ENCODE data around the gene TPTE. TPM values are rescaled to one million over a fixed set of nuclear protein-coding genes. Genes with fewer than 3 reads are reported as not detected.
"Not testable (repeated sequence)": the region's sequence is repeated elsewhere in the genome, so short reads cannot be mapped to it uniquely, and the experiment has no call there.

Gene TPTE
- total RNA-seq, 1 donor from 2014 or later: not detected

GRCh38 chr21:10574531-10575310 lies 53.3 kb downstream of the TPTE start:
- not testable (repeated sequence) for H3K9ac ChIP-seq (ENCODE audit: low read length); H3K4me3 Mint-ChIP-seq (ENCODE audit: unreplicated experiment); H3K4me3 ChIP-seq (ENCODE audit: insufficient read depth, low read depth, low read length); H3K36me3 ChIP-seq (ENCODE audit: insufficient read depth, low read length); H3K27ac Mint-ChIP-seq (ENCODE audit: unreplicated experiment); FAIRE-seq; H3K4me1 Mint-ChIP-seq (ENCODE audit: low read depth, unreplicated experiment); H3K79me2 ChIP-seq (ENCODE audit: insufficient read depth, low read length); H3K27ac ChIP-seq (ENCODE audit: low read depth, low read length); H3K4me2 ChIP-seq (ENCODE audit: low read length); H2AFZ ChIP-seq (ENCODE audit: low read depth, low read length); H3K27me3 ChIP-seq (ENCODE audit: insufficient read depth, low read length); H4K20me1 ChIP-seq (ENCODE audit: insufficient read depth, low read length); H3K27me3 Mint-ChIP-seq (ENCODE audit: low read depth, unreplicated experiment); H3K36me3 Mint-ChIP-seq (ENCODE audit: low read depth, unreplicated experiment); H3K4me1 ChIP-seq (ENCODE audit: insufficient read depth, low read length); DNase-seq (ENCODE audit: low read depth)
- H3K9me3 Mint-ChIP-seq (ENCODE audit: unreplicated experiment): peaks cover 13% of the 10 kb centered on the region
- H3K9me3 ChIP-seq (ENCODE audit: insufficient read depth, low read depth, low read length): peaks cover 25% of the 10 kb centered on the region

GRCh38 chr21:10575311-10575667 lies 53.9 kb downstream of the TPTE start:
- FAIRE-seq: no peak
- Histone ChIP-seq H3K36me3 (ENCODE audit: insufficient read depth, low read length) (no peaks in the 10 kb centered on the region), H3K4me3 (ENCODE audit: insufficient read depth, low read depth, low read length) (no peak overlapping the region), H3K4me1 (ENCODE audit: insufficient read depth, low read length) (no peaks in the 10 kb centered on the region), H3K9ac (ENCODE audit: low read length) (no peak overlapping the region), H3K27me3 (ENCODE audit: insufficient read depth, low read length) (no peaks in the 10 kb centered on the region), H3K4me2 (ENCODE audit: low read length) (no peak overlapping the region), H3K27ac (ENCODE audit: low read depth, low read length) (no peak overlapping the region), H4K20me1 (ENCODE audit: insufficient read depth, low read length) (no peaks in the 10 kb centered on the region), H2AFZ (ENCODE audit: low read depth, low read length) (no peak overlapping the region), H3K9me3 (ENCODE audit: insufficient read depth, low read depth, low read length) (peaks cover 25% of the 10 kb centered on the region), H3K79me2 (ENCODE audit: insufficient read depth, low read length) (no peaks in the 10 kb centered on the region)
- H3K27ac Mint-ChIP-seq (ENCODE audit: unreplicated experiment): no peak overlapping the region
- H3K36me3 Mint-ChIP-seq (ENCODE audit: low read depth, unreplicated experiment): no peaks in the 10 kb centered on the region
- no peaks in the 10 kb centered on the region for H3K4me1 Mint-ChIP-seq (ENCODE audit: low read depth, unreplicated experiment)
- H3K9me3 Mint-ChIP-seq (ENCODE audit: unreplicated experiment): peaks cover 13% of the 10 kb centered on the region
- no peaks in the 10 kb centered on the region for H3K27me3 Mint-ChIP-seq (ENCODE audit: low read depth, unreplicated experiment)
- no peak overlapping the region for H3K4me3 Mint-ChIP-seq (ENCODE audit: unreplicated experiment)
- TF ChIP-seq CTCF (IDR thresholded peaks at IDR 0.05; ENCODE audit: insufficient read depth, low read depth, low read length) (no peak), EZH2 (IDR thresholded peaks at IDR 0.05; ENCODE audit: insufficient read depth, low read length) (no peak)
- DNase-seq (ENCODE audit: low read depth): no peak

- not testable (repeated sequence) for H3K4me2 ChIP-seq (ENCODE audit: low read length); H3K27me3 Mint-ChIP-seq (ENCODE audit: low read depth, unreplicated experiment); H4K20me1 ChIP-seq (ENCODE audit: insufficient read depth, low read length); H3K27me3 ChIP-seq (ENCODE audit: insufficient read depth, low read length); FAIRE-seq; H2AFZ ChIP-seq (ENCODE audit: low read depth, low read length); H3K36me3 ChIP-seq (ENCODE audit: insufficient read depth, low read length); H3K4me3 Mint-ChIP-seq (ENCODE audit: unreplicated experiment); H3K4me3 ChIP-seq (ENCODE audit: insufficient read depth, low read depth, low read length); H3K4me1 Mint-ChIP-seq (ENCODE audit: low read depth, unreplicated experiment); H3K27ac ChIP-seq (ENCODE audit: low read depth, low read length); H3K27ac Mint-ChIP-seq (ENCODE audit: unreplicated experiment); DNase-seq (ENCODE audit: low read depth); H3K9ac ChIP-seq (ENCODE audit: low read length); H3K79me2 ChIP-seq (ENCODE audit: insufficient read depth, low read length); H3K36me3 Mint-ChIP-seq (ENCODE audit: low read depth, unreplicated experiment); H3K4me1 ChIP-seq (ENCODE audit: insufficient read depth, low read length)
- H3K9me3 ChIP-seq (ENCODE audit: insufficient read depth, low read depth, low read length): peaks cover 18% of the 10 kb centered on the region
- H3K9me3 Mint-ChIP-seq (ENCODE audit: unreplicated experiment): peaks cover 11% of the 10 kb centered on the region
Observed at GRCh38 chr21:10578910-10579309, 57.5 kb downstream of the TPTE start.

- H4K20me1 ChIP-seq (ENCODE audit: insufficient read depth, low read length); H3K27ac ChIP-seq (ENCODE audit: low read depth, low read length); H3K36me3 ChIP-seq (ENCODE audit: insufficient read depth, low read length); H3K9me3 ChIP-seq (ENCODE audit: insufficient read depth, low read depth, low read length); H3K4me1 ChIP-seq (ENCODE audit: insufficient read depth, low read length); DNase-seq (ENCODE audit: low read depth); H3K27ac Mint-ChIP-seq (ENCODE audit: unreplicated experiment); H3K4me3 ChIP-seq (ENCODE audit: insufficient read depth, low read depth, low read length); H2AFZ ChIP-seq (ENCODE audit: low read depth, low read length); H3K4me3 Mint-ChIP-seq (ENCODE audit: unreplicated experiment); FAIRE-seq; H3K4me1 Mint-ChIP-seq (ENCODE audit: low read depth, unreplicated experiment); H3K36me3 Mint-ChIP-seq (ENCODE audit: low read depth, unreplicated experiment); H3K79me2 ChIP-seq (ENCODE audit: insufficient read depth, low read length); H3K9me3 Mint-ChIP-seq (ENCODE audit: unreplicated experiment); H3K9ac ChIP-seq (ENCODE audit: low read length); H3K27me3 Mint-ChIP-seq (ENCODE audit: low read depth, unreplicated experiment); H3K27me3 ChIP-seq (ENCODE audit: insufficient read depth, low read length); H3K4me2 ChIP-seq (ENCODE audit: low read length): not testable (repeated sequence)
Observed at GRCh38 chr21:10589115-10589514, 67.7 kb downstream of the TPTE start.

GRCh38 chr21:10607074-10607473 lies 85.7 kb downstream of the TPTE start:
- H3K4me3 Mint-ChIP-seq (ENCODE audit: unreplicated experiment); H3K9ac ChIP-seq (ENCODE audit: low read length); H3K79me2 ChIP-seq (ENCODE audit: insufficient read depth, low read length); H3K27ac Mint-ChIP-seq (ENCODE audit: unreplicated experiment); H3K4me3 ChIP-seq (ENCODE audit: insufficient read depth, low read depth, low read length); FAIRE-seq; H3K4me1 ChIP-seq (ENCODE audit: insufficient read depth, low read length); H3K36me3 Mint-ChIP-seq (ENCODE audit: low read depth, unreplicated experiment); H3K36me3 ChIP-seq (ENCODE audit: insufficient read depth, low read length); H3K27ac ChIP-seq (ENCODE audit: low read depth, low read length); H3K27me3 ChIP-seq (ENCODE audit: insufficient read depth, low read length); H3K9me3 Mint-ChIP-seq (ENCODE audit: unreplicated experiment); H4K20me1 ChIP-seq (ENCODE audit: insufficient read depth, low read length); H2AFZ ChIP-seq (ENCODE audit: low read depth, low read length); H3K27me3 Mint-ChIP-seq (ENCODE audit: low read depth, unreplicated experiment); H3K4me1 Mint-ChIP-seq (ENCODE audit: low read depth, unreplicated experiment); H3K4me2 ChIP-seq (ENCODE audit: low read length); DNase-seq (ENCODE audit: low read depth); H3K9me3 ChIP-seq (ENCODE audit: insufficient read depth, low read depth, low read length): not testable (repeated sequence)

Measured in astrocyte (in vitro differentiated cells and primary cell).